Vagina (tissue), 2 donors: ENCODE data around the gene CSTF1.

ENCODE experiments used
- POLR2A ChIP-seq, 2 donors: fragments of 450-650 bp; IDR thresholded peaks; one replicate each; pipeline ENCODE4 v1.6.1; 2017; ENCODE audit warnings: antibody characterized with exemption in 2 of 2, mild to moderate bottlenecking in 2 of 2, moderate library complexity in 2 of 2
- POLR2AphosphoS5 ChIP-seq, 2 donors: sonication (generic); formaldehyde crosslinking; IDR thresholded peaks; one replicate each; pipeline ENCODE4 v1.9.0; 2017; ENCODE audit warnings: antibody characterized with exemption in 2 of 2, mild to moderate bottlenecking in 2 of 2, low read depth in 1 of 2; ENCODE audit not compliant: insufficient read depth in 1 of 2
- TF ChIP-seq, protein P1 (sequence below), 3 experiments: fragments of 450-650 bp in 2 of 3; fragments of 200-600 bp in 1 of 3; sonication (generic) in 1 of 3; IDR thresholded peaks; one replicate each; pipeline ENCODE4 v1.5.1; 2017 to 2019; ENCODE audit warnings: antibody characterized with exemption in 3 of 3, mild to moderate bottlenecking in 2 of 3, moderate library complexity in 2 of 3

- TF ChIP-seq POLR2AphosphoS5 (IDR thresholded peaks at IDR 0.05; ENCODE audit: insufficient read depth in 1 of 2, low read depth in 1 of 2) (no peak), POLR2A (IDR thresholded peaks at IDR 0.05) (no peak)
- TF ChIP-seq, protein P1, sequence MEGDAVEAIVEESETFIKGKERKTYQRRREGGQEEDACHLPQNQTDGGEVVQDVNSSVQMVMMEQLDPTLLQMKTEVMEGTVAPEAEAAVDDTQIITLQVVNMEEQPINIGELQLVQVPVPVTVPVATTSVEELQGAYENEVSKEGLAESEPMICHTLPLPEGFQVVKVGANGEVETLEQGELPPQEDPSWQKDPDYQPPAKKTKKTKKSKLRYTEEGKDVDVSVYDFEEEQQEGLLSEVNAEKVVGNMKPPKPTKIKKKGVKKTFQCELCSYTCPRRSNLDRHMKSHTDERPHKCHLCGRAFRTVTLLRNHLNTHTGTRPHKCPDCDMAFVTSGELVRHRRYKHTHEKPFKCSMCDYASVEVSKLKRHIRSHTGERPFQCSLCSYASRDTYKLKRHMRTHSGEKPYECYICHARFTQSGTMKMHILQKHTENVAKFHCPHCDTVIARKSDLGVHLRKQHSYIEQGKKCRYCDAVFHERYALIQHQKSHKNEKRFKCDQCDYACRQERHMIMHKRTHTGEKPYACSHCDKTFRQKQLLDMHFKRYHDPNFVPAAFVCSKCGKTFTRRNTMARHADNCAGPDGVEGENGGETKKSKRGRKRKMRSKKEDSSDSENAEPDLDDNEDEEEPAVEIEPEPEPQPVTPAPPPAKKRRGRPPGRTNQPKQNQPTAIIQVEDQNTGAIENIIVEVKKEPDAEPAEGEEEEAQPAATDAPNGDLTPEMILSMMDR (IDR thresholded peaks at IDR 0.05), result no peak
Observed at GRCh38 chr20:56423211-56423610, 30.8 kb downstream of the CSTF1 start.
